GM19463 (cell line): Measurements from ENCODE around the gene GRIN1.

Experiments
- ATAC-seq: cut with Tn5 transposase; IDR thresholded peaks from one replicate; pipeline ENCODE4 v1.9.1; 2021; ENCODE audit warnings: mild to moderate bottlenecking, moderate library complexity; ENCODE audit not compliant: unreplicated experiment

Gene GRIN1

DNA sequence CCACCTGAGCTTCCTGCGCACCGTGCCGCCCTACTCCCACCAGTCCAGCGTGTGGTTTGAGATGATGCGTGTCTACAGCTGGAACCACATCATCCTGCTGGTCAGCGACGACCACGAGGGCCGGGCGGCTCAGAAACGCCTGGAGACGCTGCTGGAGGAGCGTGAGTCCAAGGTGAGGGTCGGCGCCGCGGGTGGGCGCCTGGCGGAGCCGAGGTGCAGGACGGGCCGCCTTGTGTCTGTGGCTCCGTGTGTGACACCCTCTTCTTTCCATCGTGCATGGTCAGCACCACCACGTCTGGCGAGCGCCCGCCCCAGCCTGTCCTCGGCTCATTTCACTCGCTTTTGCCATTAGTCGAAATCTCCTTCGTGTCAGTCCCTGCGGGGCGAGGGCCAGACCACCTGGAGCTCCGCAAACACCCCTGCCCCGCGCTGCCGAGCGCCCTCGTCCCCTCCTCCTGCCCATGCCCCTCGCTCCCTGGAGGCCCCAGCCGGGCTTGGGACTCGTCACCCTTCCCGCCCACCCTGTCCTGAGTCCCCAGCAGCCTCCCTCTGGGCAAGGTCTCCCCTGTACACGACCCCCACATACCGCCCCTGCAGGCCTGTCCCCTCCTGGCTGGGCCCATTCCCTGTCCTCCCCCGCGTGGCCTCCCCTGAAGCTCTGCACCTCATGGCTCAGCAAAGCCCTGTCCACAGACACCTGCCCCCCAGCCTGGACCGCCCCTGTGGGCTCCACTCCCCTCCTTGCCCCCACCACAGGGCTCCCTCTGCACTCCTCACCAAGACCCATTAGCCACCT is 7.0 kb downstream of the GRIN1 start:
- ATAC-seq, result no peak

DNA sequence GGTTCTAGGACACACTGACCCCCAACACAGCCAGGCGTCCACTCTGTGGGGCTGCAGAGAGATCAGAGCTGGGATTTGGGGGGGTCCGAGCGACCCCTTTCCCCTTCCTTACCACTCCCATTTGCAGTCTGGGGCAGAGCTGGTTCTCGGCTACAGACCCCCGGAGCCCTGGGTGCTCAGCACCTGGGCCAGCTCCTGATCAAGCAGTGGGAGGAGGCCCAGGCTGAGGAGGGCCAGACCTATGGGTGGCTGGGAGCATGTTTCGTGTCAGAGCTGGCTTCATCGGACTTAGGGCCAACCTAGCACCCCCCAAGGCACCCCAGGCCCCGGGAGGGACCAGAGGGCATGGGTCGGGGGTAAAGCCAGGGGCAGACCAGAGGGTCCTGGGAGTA is 7.6 kb downstream of the GRIN1 start:
- no peak for ATAC-seq

DNA sequence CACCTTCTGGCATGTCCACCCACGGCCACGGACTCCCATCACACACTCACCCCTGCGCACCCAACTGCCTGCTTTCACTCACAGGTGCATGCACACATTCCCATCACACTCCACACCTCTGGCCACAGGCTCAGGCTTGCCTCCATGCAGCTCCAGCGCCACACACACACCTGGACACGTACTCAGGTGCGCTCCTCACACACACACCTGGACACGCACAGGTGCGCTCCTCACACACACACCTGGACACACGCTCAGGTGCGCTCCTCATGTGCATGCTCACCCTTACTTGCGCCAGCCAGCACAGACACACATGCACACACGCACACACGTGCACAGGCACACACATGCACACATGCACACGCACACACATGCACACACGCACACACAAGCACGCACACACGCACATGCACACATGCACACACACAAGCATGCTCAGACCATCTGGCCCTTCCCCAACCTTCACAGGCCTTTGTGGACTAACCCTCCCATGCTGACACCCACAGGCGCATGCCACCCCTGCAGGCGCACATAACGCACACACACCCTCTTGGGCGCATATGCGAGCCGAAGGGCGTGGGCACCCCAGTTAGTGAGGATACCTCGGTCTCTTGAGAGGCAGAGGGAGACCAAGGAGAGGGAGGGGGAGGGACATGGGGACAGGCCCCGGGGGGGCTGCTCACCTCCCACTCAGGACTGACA is 8.3 kb downstream of the GRIN1 start:
- no peak for ATAC-seq

DNA sequence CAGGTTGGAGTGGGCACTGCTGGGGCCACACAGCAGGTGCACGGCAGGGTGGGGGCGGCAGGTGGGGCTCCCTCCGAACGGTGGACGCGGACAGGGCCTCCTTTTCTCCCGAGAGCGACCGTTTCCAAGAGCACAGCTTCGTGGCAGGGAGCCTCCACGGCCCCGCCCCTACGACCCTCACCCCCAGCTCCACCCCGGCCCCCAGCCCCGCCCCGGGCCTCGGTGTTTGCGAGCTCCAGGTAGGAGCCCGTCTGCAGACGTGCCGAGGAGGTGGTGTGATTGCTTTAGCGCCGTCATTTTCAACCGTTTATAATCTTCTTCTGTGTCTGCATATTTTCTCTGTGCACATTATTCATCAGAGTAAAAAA is 8.8 kb downstream of the GRIN1 start:
- no peak for ATAC-seq

DNA sequence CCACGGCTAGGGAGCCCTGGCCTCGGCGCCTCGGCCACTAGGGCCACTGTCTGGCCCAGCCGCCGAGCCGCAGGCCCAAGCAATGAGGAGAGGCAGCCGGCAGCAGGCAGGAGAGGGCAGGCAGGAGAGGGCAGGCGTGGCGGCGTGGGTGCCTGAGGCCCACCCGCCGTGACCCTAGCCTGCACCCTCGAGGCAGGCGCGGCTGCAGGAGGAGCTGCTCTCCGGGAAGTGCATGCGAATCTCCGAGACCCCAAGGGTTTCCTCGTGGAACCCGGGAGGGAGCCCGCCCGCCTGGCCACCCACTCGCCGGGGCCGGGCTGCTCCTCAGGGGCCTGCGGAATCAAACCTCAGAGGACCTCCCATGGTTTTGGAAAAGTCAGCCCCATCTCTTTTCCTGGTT is 9.3 kb downstream of the GRIN1 start:
- ATAC-seq, result no peak

DNA sequence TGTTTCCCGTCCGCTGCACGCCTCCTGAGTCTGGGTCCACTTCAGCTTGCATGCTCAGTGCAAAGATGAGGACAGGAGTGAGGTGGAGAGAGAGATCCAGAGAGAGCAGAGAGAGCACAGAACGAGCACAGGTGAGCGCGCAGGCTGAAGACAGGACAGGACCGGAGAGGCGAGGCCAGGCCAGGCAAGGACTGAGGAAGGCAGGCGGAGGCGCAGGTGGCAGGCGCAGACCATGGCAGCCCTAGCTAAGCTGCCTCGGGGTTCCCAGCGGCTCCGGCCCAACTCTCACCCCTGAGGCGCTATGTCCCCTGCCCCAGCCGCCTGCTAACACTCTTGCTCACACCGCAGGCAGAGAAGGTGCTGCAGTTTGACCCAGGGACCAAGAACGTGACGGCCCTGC is 9.7 kb downstream of the GRIN1 start:
- no peak for ATAC-seq

DNA sequence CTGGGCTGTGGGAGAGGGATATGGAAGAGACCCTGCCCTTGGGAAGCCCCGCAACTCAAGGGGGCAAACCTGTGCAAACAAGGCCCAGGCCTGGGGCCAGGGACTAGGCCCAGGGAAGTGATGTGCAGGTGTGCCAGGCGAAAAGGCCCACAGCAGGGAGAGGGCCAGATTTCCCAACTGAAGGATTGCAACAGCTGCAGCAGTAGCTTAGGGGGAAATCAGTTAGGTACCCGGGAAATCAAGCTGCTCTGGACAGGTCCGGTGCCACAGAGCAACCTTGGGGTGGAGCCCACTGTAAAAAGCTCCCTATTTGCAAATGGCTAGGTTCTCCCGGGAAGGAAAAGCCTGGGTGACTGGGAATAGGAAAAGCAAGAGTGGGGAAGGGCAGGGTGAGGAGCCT is 10.4 kb downstream of the GRIN1 start:
- ATAC-seq, result no peak

DNA sequence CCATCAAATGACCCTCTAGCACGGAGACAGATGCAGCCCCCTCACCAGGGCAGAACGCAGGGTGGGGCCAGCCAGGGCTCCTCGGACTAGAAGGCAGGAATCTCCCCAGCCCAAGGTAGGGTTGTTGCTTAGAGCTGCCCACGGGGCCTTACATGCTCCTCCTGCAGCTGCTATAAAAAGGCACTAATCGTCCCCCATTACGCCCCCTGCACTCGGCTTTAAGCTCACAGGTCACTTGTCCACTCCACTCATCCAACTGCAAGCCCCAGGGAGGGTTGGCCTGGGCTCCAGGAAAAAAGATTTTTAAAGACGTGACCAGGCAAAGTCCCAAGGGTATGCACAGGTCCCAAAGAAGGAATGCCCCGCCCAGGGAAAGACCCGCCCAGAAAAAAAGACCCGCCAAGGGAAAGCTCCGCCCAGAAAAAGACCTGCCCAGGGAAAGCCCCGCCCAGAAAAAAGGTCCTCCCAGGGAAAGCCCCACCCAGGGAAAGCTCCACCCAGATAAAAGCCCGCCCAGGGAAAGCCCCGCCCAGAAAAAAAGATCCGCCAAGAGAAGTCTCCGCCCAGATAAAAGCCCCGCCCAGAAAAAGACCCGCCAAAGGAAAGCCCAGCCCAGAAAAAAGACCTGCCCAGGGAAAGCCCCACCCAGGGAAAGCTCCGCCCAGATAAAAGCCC is 11.1 kb downstream of the GRIN1 start:
- peak; percentile 21 for ATAC-seq

DNA sequence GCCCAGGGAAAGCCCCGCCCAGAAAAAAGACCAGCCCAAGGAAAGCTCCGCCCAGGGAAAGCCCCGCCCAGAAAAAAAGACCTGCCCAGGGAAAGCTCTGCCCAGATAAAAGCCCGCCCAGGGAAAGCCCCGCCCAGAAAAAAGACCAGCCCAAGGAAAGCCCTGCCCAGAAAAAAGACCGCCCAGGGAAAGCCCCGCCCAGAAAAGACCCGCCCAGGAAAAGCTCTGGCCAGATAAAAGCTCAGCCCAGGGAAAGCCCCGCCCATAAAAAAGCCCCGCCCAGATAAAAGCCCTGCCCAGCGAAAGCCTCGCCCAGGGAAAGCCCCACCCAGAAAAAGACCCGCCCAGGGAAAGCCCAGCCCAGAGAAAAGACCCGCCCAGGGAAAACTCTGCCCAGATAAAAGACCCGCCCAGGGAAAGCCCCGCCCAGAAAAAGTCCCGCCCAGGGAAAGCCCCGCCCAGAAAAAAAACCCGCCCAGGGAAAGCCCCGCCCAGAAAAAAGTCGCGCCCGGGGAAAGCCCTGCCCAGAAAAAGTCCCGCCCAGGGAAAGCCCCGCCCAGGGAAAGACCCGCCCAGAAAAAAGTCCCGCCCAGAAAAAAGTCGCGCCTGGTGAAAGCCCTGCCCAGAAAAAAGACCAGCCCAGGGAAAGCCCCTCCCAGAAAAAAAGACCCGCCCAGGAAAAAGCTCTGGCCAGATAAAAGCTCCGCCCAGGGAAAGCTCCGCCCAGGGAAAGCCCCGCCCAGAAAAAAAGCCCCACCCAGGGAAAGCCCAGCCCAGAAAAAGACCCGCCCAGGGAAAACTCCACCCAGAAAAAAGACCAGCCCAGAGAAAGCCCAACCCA is 11.9 kb downstream of the GRIN1 start:
- ATAC-seq, result peak; percentile 53

DNA sequence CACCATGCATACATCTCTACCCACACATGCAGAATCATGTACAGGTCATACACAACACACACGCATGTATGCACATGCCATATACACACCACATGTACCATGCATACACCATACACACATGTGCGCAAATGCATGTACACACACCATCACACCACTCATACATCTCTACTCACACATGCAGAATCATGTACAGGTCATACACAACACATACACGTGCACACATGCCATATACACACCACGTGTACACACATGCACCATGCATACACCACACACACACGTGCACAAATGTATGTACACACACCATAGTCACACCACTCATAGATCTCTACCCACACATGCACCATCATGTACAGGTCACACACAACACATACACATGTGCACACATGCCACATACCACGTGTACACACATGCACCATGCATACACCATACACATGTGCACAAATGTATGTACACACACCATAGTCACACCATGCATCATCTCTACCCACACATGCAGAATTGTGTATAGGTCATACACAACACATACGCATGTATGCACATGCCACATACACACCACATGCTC is 14.0 kb downstream of the GRIN1 start:
- ATAC-seq, result no peak

DNA sequence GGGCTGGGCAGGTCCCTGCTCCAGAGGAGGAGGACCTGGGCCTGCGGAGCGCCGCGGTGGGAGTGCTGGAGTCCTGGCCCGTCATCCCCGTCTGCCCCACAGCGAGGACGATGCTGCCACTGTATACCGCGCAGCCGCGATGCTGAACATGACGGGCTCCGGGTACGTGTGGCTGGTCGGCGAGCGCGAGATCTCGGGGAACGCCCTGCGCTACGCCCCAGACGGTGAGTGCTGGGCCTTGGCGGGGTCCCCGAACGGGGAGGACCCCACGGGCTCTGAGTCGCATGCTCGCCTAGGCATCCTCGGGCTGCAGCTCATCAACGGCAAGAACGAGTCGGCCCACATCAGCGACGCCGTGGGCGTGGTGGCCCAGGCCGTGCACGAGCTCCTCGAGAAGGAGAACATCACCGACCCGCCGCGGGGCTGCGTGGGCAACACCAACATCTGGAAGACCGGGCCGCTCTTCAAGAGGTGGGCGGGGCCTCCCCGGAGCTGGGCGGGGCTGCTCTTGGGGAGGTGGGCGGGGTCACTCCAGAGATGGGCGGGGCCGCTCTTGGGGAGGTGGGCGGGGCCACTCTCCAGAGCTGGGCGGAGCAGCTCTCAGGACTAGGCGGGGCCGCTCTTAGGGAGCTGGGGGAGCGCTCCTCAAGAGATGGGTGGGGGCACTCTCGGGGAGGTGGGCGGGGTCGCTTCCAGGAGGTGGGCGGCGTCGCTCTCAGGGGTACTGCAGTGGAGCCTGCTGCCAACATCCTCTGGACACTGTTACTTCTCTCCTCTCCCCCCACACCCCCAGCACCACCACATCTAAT is 17.8 kb downstream of the GRIN1 start:
- no peak for ATAC-seq

DNA sequence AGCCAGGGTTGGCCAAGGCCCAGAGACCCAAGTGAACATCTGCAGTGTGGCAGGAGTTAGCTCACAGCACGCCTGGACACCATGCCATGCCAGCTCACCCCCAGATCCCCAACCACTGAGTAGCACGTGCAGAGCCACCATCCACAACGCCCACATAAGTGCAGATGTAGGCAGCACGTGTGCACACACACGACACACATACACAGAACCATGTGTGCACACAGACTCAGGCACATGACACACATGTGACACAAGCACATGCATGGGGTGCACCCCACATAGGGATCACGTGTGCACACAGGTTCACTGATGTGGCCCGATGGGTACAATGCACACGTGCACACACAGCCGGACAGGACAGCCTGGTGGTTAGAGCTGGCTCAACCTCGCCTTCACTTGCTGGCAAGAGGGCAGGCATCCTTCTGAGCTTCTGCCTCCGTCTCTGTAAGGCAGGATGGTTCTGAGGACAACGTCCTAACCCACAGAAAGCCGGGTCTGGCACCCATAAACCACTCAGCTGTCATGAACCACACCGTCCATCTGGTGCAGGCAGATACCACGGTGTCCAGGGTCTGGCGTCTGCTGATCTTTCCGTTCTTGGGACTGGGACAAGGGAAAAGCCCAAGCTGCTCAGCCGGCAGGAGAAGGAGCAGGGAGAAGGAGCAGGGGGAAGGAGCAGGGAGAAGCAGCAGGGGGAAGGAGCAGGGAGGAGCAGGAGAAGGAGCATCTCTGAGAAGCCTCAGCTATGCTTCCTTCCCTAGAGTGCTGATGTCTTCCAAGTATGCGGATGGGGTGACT is 18.9 kb downstream of the GRIN1 start:
- ATAC-seq, result no peak

DNA sequence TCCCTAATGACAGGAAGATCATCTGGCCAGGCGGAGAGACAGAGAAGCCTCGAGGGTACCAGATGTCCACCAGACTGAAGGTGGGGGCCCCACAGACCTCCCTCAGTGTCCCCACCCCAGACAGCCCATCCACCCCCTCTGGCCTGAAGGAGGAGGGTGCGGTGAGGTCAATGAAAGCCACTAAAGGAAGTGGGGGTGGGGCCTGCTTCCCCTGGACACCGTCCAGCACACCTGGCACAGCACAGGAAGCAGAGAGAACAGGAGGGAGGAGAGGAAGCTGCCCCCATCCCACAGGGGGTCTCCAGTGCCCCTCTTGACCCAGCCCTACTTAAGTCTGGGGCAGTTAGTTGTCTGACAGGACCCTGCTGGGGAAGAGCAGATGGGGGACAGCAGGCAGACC is 19.7 kb downstream of the GRIN1 start:
- no peak for ATAC-seq

DNA sequence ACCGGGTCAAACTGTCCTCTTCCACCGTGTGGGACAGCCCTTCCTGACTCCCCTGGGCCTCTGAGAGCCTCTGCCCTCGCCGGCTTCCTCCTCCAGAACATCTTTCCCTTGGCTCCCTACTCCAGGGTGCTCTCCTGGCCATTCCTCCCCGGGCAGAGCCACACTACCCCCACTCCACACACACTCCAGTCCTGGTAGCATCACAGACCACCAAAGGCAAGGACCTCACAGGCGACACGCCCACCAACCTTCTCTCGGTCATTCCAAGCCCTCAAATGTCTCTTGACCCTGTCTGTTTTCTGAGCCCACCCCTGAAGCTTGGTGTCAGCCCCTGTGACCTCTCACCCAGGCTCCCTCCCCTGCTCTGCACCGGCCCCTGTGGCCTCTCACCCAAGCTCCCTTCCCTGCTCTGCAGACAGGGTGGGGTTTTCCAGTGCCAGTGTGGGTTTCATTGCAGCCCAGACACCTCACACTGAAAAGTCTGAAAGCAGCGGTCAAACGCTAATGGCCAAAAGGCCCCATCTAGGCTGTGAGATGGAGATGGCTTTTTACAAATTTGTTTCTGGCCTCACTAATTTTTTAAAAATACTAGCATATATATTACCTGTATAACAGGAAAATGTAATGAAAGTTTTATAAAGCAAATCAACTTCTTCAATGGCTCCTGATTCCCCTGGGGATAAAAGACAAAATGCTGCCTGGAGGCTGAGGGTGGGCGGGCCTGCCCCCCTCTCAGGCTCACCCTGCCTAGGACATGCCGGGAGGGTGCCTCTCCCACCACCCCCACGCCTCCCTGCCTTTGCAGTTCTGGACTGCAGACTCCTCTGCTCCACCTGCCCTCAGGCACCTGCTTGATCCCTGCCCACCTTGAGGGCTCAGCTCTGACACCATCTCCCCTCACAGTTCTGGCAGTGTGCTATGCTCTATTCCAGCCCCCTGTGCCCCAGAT is 20.4 kb downstream of the GRIN1 start:
- no peak for ATAC-seq

DNA sequence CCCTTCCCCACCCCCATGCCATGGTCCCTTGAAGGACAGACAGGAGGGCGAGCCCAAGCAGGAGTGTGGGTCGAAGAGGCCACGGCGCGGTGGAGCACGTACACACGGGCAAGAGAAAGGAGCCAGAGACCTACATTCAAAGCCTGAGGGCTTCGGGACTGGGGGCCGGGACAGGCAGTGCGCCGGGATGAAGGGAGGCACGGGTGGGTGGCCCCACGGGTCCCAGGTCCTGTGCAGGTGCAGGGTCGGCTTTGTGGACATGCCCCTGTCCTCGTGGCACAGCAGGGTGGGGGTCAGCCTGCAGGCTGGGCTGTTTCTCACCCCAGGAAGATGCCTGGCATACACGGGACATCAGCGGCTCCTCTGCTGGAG is 21.1 kb downstream of the GRIN1 start:
- no peak for ATAC-seq

DNA sequence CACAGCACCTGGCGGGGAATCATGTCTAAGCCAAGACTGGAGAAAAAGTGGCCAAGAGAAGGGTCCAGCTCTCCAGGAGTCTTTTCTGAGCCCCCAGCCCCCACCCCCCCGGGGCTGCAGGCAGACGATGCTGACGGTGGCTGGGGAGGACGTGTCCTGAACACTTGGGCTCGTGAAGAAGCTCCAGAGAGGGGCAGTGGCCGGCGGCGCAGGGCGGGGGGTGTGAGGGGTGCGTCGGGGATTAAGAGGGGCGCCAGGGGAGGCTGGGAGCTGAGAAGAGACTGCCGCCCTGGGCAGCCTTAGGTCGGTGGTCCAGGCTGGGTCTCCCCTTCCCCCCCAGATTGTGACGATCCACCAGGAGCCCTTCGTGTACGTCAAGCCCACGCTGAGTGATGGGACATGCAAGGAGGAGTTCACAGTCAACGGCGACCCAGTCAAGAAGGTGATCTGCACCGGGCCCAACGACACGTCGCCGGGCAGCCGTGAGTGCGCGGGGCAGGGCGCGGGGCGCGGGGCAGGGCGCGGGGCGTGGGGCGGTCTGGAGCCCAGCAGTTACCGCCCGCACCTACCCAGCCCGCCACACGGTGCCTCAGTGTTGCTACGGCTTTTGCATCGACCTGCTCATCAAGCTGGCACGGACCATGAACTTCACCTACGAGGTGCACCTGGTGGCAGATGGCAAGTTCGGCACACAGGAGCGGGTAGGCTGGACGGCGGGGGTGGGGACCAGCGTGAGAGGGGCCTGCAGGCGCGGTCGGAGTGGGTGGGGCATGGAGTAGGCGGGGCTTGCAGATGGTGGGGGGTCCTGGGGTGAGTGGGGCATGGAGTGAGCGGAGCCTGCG is 22.0 kb downstream of the GRIN1 start:
- ATAC-seq, result no peak
